Activated CD4-positive, alpha-beta T cell treated with anti-CD3 and anti-CD28 coated beads for 36 hours (primary cell): ENCODE results near the gene TMEM39B. TPM values are rescaled to one million over a fixed set of nuclear protein-coding genes. Genes with fewer than 3 reads are reported as not detected.
"Not testable (repeated sequence)": the region's sequence is repeated elsewhere in the genome, so short reads cannot be mapped to it uniquely, and the experiment has no call there.

Experiments
- ATAC-seq: fragments of 200-7000 bp; cut with Tn5 transposase; one replicate; pipeline ENCODE4 v1.10.0; 2021; ENCODE audit warnings: mild to moderate bottlenecking, moderate library complexity
- CTCF ChIA-PET: fragments of 350-600 bp; sonication (Branson Sonifier 250); formaldehyde crosslinking; loops from one replicate; lab custom pipeline; 2021; ENCODE audit warnings: antibody characterized with exemption; lab: Charles Lee
- POLR2A ChIA-PET: fragments of 350-600 bp; sonication (Branson Sonifier 250); formaldehyde crosslinking; loops from one replicate; lab custom pipeline; 2021; ENCODE audit warnings: antibody characterized with exemption, inconsistent platforms; lab: Charles Lee
- DNase-seq: peaks from one replicate; pipeline ENCODE4 v3.0.0-alpha.2; 2020
- H3K27ac Mint-ChIP-seq: one replicate; pipeline ENCODE4 v1.8.0; 2021; ENCODE audit warnings: mixed read lengths
- H3K27me3 Mint-ChIP-seq: one replicate; pipeline ENCODE4 v1.8.0; 2021; ENCODE audit warnings: mixed read lengths
- H3K36me3 Mint-ChIP-seq: one replicate; pipeline ENCODE4 v1.8.0; 2021; ENCODE audit warnings: low read depth, mixed read lengths
- H3K4me1 Mint-ChIP-seq: one replicate; pipeline ENCODE4 v1.8.0; 2021; ENCODE audit warnings: mixed read lengths
- H3K4me3 Mint-ChIP-seq: one replicate; pipeline ENCODE4 v1.8.0; 2021; ENCODE audit warnings: mild to moderate bottlenecking, moderate library complexity, mixed read lengths
- H3K9me3 Mint-ChIP-seq: one replicate; pipeline ENCODE4 v1.8.0; 2021; ENCODE audit warnings: low read depth, mixed read lengths
- intact Hi-C, 2 experiments: fragments of 100-400 bp; cut with DNase I in 1 of 2; cut with micrococcal nuclease in 1 of 2; formaldehyde crosslinking; loops; one replicate each; pipeline versions ENCODE4 v1.14.2 to v1.15.1; 2022 to 2024; cut with DNase I, micrococcal nuclease
- total RNA-seq, 2 experiments: library from RNA; stranded (reverse); gene quantifications; one replicate each; pipeline ENCODE4 v1.2.3, GENCODE V29; 2021

The TMEM39B gene
- total RNA-seq, 2 experiments from 2014 or later: 25.2 to 29.8 TPM

DNA sequence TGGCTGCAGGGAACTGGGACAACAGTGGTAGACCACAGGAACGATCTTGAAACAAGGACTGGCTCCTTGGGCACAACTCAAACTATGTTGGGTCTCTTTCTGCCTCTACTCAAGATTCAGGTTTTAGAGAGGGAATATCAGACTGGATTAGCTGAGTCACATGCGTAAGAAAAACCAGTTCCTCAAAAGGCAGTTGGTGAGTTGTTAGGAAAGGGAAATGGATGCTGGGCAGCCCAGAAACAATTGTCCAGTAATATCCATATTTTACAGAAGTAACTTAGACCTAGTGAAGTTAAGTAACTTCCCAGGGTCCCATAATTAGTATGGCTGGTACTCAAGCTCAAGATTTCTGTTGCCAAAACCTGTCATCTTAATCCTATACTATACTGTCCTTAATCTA is 27.0 kb upstream of the TMEM39B start:
- no peaks in the 10 kb centered on the region for H3K27me3 Mint-ChIP-seq
- H3K36me3 Mint-ChIP-seq: peaks cover 45% of the 10 kb centered on the region
- peaks cover 4% of the 10 kb centered on the region for H3K4me1 Mint-ChIP-seq
- no peak overlapping the region for H3K27ac Mint-ChIP-seq
- POLR2A ChIA-PET: interaction anchor here (0.6 kb wide), 1 partner anchor 338 kb away, joined by 3 read pairs; no protein-coding TSS in a partner anchor
- intact Hi-C loops: loop anchor here in 1 of 2 experiments (10.0 kb wide), 1 partner anchor 59 kb away; the partner anchor contains the start of gene KPNA6
- no peaks in the 10 kb centered on the region for H3K9me3 Mint-ChIP-seq
- no peak overlapping the region for H3K4me3 Mint-ChIP-seq
- no peak for DNase-seq
- ATAC-seq: no peak
- CTCF ChIA-PET: interaction anchor here (1.5 kb wide), 1 partner anchor 10 kb away, joined by 3 read pairs; no protein-coding TSS in a partner anchor

DNA sequence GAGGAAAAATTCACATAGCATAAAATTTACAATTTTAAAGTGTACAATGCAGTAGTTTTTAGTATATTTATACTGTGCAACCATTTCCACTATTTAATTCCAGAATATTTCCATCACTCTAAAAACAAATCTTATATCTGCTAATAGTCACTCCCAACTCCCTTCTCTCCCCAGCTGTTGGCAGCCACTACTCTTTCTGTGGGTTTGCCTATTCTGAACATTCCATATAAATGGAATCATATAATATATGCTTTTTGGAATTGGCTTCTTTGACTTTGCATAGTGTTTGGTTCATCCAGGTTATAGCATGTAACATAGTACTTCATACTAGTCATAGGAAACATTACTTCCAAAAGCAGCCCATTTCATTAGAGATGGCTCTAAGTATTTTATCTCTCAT is 25.0 kb upstream of the TMEM39B start:
- no peaks in the 10 kb centered on the region for H3K9me3 Mint-ChIP-seq
- CTCF ChIA-PET: interaction anchor here (0.8 to 1.5 kb wide), 3 partner anchors 11 to 17 kb away, joined by 3 to 6 read pairs (median 4); no protein-coding TSS in a partner anchor
- intact Hi-C loops: loop anchor here in 1 of 2 experiments (10.0 kb wide), 1 partner anchor 57 kb away; the partner anchor contains the start of gene KPNA6
- H3K4me3 Mint-ChIP-seq: no peak overlapping the region
- peaks cover 4% of the 10 kb centered on the region for H3K4me1 Mint-ChIP-seq
- POLR2A ChIA-PET: no interaction called here
- no peak overlapping the region for H3K27ac Mint-ChIP-seq
- no peak for ATAC-seq
- H3K36me3 Mint-ChIP-seq: peaks cover 44% of the 10 kb centered on the region
- H3K27me3 Mint-ChIP-seq: no peaks in the 10 kb centered on the region
- no peak for DNase-seq

DNA sequence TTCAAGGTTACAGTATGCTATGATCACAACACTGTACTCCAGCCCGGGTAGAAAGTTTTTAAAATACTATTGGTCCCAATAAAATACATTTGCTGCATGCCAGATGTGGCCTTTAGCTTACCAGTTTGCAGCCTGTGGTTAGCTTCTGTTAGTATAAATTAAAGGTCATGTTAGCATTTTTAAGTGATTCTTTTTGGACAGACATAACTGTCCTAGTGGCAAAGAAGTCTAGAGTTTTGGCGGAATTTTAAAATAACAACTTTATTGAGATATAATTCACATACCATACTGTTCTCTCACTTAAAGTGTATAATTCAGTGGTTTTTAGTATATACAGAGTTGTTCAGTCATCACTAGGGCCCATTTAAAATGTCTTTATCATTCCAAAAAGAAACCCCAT is 24.3 kb upstream of the TMEM39B start:
- H3K27ac Mint-ChIP-seq: no peak overlapping the region
- CTCF ChIA-PET: interaction anchor here (0.8 to 1.5 kb wide), 3 partner anchors 12 to 17 kb away, joined by 3 to 6 read pairs (median 4); no protein-coding TSS in a partner anchor

DNA sequence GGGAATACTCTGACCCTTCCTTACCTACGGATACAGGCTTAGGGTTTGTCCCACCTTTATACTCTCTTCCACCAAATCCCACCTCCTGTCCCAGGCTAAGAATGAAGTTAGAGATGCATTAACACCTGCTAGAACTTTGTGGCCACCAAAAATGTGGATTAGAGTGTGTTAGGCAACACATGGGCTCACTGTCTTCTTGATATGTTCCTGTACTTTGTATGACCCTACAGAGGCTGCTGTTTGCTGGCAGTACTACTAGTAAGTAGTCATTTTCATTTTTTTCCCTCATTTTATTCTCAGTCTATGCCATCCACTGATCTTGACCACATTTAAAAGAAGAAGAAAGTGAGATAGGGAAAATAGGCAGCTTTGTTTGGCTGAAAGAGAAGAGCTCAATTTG is 21.0 kb upstream of the TMEM39B start:
- Mint-ChIP-seq H3K9me3 (no peaks in the 10 kb centered on the region), H3K4me1 (peaks cover 4% of the 10 kb centered on the region), H3K36me3 (peaks cover 31% of the 10 kb centered on the region), H3K4me3 (no peak overlapping the region), H3K27ac (peak overlapping the region; percentile 27), H3K27me3 (no peaks in the 10 kb centered on the region)
- ChIA-PET POLR2A (no interaction called here), CTCF (interaction anchor here (0.6 to 2.7 kb wide), 3 partner anchors 11 to 82 kb away, joined by 3 to 7 read pairs (median 5); no protein-coding TSS in a partner anchor)
- no peak for ATAC-seq
- no peak for DNase-seq
- intact Hi-C loops: no loop called here

More for the DNA sequence above, 24.3 kb upstream of the TMEM39B start:
- H3K27me3 Mint-ChIP-seq: no peaks in the 10 kb centered on the region
- POLR2A ChIA-PET: no interaction called here
- no peak for DNase-seq
- H3K9me3 Mint-ChIP-seq: no peaks in the 10 kb centered on the region
- H3K4me1 Mint-ChIP-seq: peaks cover 4% of the 10 kb centered on the region
- intact Hi-C loops: loop anchor here in 1 of 2 experiments (10.0 kb wide), 1 partner anchor 56 kb away; the partner anchor contains the start of gene KPNA6
- no peak for ATAC-seq
- no peak overlapping the region for H3K4me3 Mint-ChIP-seq
- H3K36me3 Mint-ChIP-seq: peaks cover 41% of the 10 kb centered on the region

DNA sequence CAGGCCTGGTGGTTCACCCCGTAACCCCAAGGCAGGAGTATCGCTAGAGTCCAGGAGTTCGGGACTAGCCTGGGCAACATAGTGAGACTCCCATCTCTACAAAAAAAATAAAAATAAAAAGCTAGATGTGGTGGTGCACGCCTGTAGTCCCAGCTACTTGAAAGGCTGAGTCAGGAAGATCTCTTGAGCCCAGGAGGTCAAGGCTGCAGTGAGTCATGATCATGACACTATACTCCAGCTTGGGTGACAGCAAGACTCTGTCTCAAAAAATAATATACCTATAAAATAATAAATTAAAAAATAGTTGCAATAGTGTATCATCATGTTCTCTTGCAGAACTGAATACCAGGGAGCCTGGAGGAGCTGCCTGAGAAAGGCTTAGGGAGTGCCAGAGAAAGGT is 19.9 kb upstream of the TMEM39B start:
- ATAC-seq: no peak
- no peak overlapping the region for H3K4me3 Mint-ChIP-seq
- DNase-seq: no peak
- H3K27me3 Mint-ChIP-seq: no peaks in the 10 kb centered on the region
- no peaks in the 10 kb centered on the region for H3K9me3 Mint-ChIP-seq
- peaks cover 31% of the 10 kb centered on the region for H3K36me3 Mint-ChIP-seq
- no peak overlapping the region for H3K27ac Mint-ChIP-seq
- ChIA-PET POLR2A (interaction anchor here (0.6 kb wide), 1 partner anchor 774 kb away, joined by 7 read pairs; no protein-coding TSS in a partner anchor), CTCF (interaction anchor here (0.8 kb wide), 2 partner anchors 10 to 13 kb away, joined by 3 to 4 read pairs; no protein-coding TSS in a partner anchor)
- intact Hi-C loops: no loop called here
- H3K4me1 Mint-ChIP-seq: peaks cover 4% of the 10 kb centered on the region

DNA sequence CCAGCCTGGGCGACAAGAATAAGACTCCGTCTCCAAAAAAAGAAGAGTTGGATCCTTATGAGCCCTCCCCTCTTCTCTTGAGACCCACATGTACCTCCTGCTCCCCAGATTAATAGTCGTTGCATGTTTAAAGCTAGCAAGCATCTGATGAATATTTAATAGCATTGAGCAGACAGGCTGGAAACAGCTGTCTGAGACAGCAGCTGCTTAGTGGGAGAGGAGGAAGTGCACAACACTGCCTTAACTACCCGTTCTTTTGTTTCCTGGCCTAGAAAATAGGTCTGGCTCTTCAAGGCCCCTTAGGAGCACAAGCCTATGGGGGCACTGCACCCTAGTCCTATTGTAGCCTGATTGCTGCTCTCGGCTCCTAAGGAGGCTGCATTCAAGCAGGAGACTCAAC is 17.3 kb upstream of the TMEM39B start:
- POLR2A ChIA-PET: interaction anchor here (0.6 to 0.7 kb wide), 3 partner anchors 26 to 312 kb away, joined by 3 to 5 read pairs (median 3); no protein-coding TSS in a partner anchor
- H3K4me3 Mint-ChIP-seq: no peak overlapping the region
- H3K36me3 Mint-ChIP-seq: peaks cover 33% of the 10 kb centered on the region
- no peaks in the 10 kb centered on the region for H3K9me3 Mint-ChIP-seq
- DNase-seq (no peak), ATAC-seq (no peak)
- H3K27ac Mint-ChIP-seq: no peak overlapping the region
- H3K27me3 Mint-ChIP-seq: no peaks in the 10 kb centered on the region
- intact Hi-C loops: no loop called here
- no peaks in the 10 kb centered on the region for H3K4me1 Mint-ChIP-seq
- CTCF ChIA-PET: interaction anchor here (0.7 to 1.1 kb wide), 4 partner anchors 8 to 54 kb away, joined by 3 to 4 read pairs (median 3); no protein-coding TSS in a partner anchor

DNA sequence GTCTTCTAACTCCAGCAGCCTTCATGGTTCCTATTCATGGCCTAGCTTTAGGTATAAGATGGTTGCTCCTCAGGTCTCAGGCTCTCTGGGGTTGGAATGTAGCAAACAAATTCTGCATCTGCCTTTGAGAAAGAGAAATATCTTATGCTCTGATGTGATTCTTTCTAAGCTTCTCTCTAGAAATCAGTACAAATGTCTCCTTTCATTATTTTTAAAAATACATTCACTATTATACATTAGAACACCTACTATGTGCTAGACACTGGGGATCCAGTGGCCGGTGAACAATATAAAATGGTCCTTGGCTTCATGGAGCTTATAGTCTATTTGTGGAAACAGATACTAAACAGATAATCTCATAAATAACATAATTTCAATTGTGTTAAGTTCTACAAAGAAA is 16.1 kb upstream of the TMEM39B start:
- no peak for ATAC-seq
- Mint-ChIP-seq H3K36me3 (peaks cover 31% of the 10 kb centered on the region), H3K4me3 (no peak overlapping the region), H3K27ac (no peak overlapping the region), H3K4me1 (no peaks in the 10 kb centered on the region), H3K9me3 (no peaks in the 10 kb centered on the region), H3K27me3 (no peaks in the 10 kb centered on the region)
- POLR2A ChIA-PET: no interaction called here
- intact Hi-C loops: no loop called here
- CTCF ChIA-PET: interaction anchor here (1.0 kb wide), 1 partner anchor 16 kb away, joined by 3 read pairs; the partner anchor contains the start of gene TMEM39B
- DNase-seq: no peak

DNA sequence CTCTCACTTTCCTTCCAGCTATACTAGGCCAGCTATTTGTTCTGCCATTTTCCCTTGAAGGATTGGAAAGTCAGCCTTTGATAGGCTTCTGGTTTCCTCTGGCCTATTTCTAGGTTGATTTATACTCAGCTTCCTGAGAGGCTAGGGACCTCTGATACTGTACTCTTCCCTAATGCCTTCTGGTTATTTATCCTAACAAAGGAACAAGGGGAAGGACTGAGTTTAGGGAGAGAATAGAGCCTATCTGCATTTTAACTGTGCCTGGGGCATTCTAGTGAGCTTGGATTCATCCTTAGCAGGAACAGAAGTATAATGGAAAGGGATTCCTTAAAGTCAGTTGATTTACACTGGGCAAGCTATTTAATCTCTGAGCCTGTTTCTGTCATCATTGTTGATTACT is 11.8 kb upstream of the TMEM39B start:
- Mint-ChIP-seq H3K4me1 (peaks cover 2% of the 10 kb centered on the region), H3K4me3 (no peak overlapping the region), H3K36me3 (peaks cover 23% of the 10 kb centered on the region), H3K27me3 (no peaks in the 10 kb centered on the region), H3K9me3 (no peaks in the 10 kb centered on the region), H3K27ac (no peak overlapping the region)
- POLR2A ChIA-PET: interaction anchor here (0.6 kb wide), 1 partner anchor 38 kb away, joined by 3 read pairs; no protein-coding TSS in a partner anchor
- CTCF ChIA-PET: interaction anchor here (1.0 to 1.2 kb wide), 3 partner anchors 29 to 272 kb away, joined by 3 to 4 read pairs (median 3); no protein-coding TSS in a partner anchor
- intact Hi-C loops: no loop called here
- ATAC-seq (no peak), DNase-seq (no peak)

DNA sequence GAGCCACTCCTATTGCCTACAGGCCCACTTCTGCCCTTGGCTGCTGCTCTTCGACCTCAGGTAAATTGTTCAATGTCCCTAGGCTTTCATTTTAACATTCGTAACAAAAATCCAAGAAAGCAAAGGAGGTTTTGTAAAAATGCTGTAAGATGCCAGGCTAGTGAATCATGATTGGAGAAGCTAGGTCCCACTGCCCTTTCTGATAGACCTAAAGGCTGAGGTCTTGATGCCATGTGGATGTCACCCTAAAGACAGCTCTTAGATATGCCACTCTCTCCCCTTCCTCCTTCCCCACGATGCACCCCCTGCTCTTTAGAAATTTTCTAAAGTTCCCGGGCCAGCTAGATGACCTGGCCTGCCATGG is 9.9 kb upstream of the TMEM39B start:
- intact Hi-C loops: no loop called here
- Mint-ChIP-seq H3K27me3 (no peaks in the 10 kb centered on the region), H3K36me3 (peaks cover 20% of the 10 kb centered on the region), H3K9me3 (no peaks in the 10 kb centered on the region), H3K4me1 (peaks cover 9% of the 10 kb centered on the region), H3K4me3 (no peak overlapping the region), H3K27ac (peak overlapping the region; percentile 52)
- ATAC-seq: no peak
- DNase-seq: no peak
- CTCF ChIA-PET: interaction anchor here (0.5 to 2.0 kb wide), 17 partner anchors 8 to 245 kb away, joined by 3 to 8 read pairs (median 4); no protein-coding TSS in a partner anchor
- POLR2A ChIA-PET: interaction anchor here (0.8 kb wide), 1 partner anchor 10 kb away, joined by 3 read pairs; the partner anchor contains the start of gene TMEM39B

DNA sequence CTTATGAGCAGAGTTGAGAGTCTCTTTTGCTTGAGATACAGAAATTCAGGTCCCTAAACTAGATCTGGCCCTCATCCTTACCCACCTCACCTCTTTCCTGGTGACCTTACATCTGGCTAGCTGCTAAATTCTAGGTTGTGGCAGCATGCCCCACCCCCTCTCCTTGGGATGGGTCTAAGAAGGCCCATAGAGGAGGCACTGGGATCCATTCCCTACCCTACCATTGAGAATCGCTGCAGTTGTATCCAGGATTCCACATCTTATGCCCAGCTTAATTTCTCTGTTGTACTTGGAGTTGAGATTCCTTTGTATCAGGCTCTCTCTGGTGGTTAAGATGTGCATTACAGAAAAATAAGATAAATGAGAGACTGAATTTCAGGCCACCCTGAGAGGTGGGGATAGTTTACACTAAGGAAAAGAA is 9.5 kb upstream of the TMEM39B start:
- ATAC-seq (peak; percentile 42), DNase-seq (no peak)
- no peaks in the 10 kb centered on the region for H3K27me3 Mint-ChIP-seq
- H3K36me3 Mint-ChIP-seq: peaks cover 18% of the 10 kb centered on the region
- ChIA-PET CTCF (interaction anchor here (0.5 to 2.0 kb wide), 17 partner anchors 8 to 245 kb away, joined by 3 to 8 read pairs (median 4); no protein-coding TSS in a partner anchor), POLR2A (interaction anchor here (0.8 kb wide), 1 partner anchor 9 kb away, joined by 3 read pairs; the partner anchor contains the start of gene TMEM39B)
- intact Hi-C loops: no loop called here
- peaks cover 9% of the 10 kb centered on the region for H3K4me1 Mint-ChIP-seq
- H3K27ac Mint-ChIP-seq: peak overlapping the region; percentile 42
- H3K9me3 Mint-ChIP-seq: no peaks in the 10 kb centered on the region
- no peak overlapping the region for H3K4me3 Mint-ChIP-seq

DNA sequence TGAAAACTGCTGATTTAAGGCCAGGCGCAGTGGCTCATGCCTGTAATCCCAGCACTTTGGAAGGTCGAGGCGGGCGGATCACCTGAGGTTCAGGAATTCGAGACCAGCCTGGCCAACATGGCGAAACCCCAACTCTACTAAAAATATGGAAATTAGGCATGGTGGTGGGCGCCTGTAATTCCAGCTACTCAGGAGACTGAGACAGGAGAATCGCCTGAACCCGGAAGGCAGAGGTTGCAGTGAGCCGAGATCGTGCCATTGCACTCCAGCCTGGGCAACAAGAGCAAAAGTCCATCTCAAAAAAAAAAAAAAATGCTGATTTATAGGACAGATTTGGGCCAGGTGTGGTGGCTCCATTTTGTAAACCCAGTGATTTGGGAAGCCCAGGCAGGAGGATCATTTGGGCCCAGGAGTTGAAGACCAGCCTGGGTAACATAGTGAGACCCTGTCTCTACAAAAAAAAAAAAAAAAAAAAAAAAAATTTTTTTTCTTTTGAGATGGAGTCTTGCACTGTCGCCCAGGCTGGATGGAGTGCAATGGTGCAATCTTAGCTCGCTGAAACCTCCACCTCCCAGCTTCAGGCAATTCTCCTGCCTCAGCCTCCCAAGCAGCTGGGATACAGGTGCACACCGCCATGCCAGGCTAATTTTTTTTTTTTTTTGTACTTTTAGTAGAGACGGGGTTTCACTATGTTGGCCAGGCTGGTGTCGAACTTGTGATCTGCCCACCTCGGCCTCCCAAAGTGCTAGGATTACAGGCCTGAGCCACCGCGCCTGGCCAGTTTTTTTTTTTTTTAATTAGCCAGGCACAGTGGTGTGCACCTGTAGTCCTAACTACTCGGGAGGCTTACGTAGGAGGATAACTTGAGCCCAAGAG is 6.9 kb upstream of the TMEM39B start:
- H3K4me3 Mint-ChIP-seq, DNase-seq, ATAC-seq, H3K4me1 Mint-ChIP-seq, intact Hi-C loops, H3K9me3 Mint-ChIP-seq, H3K27ac Mint-ChIP-seq, H3K27me3 Mint-ChIP-seq: not testable (repeated sequence)
- ChIA-PET POLR2A (interaction anchor here (0.7 to 0.8 kb wide), 3 partner anchors 190 to 646 kb away, joined by 3 to 4 read pairs (median 3); no protein-coding TSS in a partner anchor), CTCF (interaction anchor here (0.6 to 1.5 kb wide), 4 partner anchors 8 to 50 kb away, joined by 3 to 4 read pairs (median 4); no protein-coding TSS in a partner anchor)
- peaks cover 12% of the 10 kb centered on the region for H3K36me3 Mint-ChIP-seq
